GM19324 (cell line): ENCODE measurements around the gene OBSCN.

Source experiments
- ATAC-seq: cut with Tn5 transposase; IDR thresholded peaks from one replicate; pipeline ENCODE4 v1.9.1; 2021; ENCODE audit warnings: mild to moderate bottlenecking, moderate library complexity; ENCODE audit not compliant: unreplicated experiment, low FRiP score

OBSCN gene

GRCh38 chr1:228394571-228395394 is 186.9 kb downstream of the OBSCN start:
- ATAC-seq = no peak

- no peak for ATAC-seq
Observed at GRCh38 chr1:228396770-228397662, 189.2 kb downstream of the OBSCN start.

GRCh38 chr1:228397966-228398365 is 190.1 kb downstream of the OBSCN start:
- ATAC-seq = no peak

GRCh38 chr1:228398741-228399461 is 191.1 kb downstream of the OBSCN start:
- no peak for ATAC-seq

- no peak for ATAC-seq
Observed at GRCh38 chr1:228399531-228400236, 191.8 kb downstream of the OBSCN start.

GRCh38 chr1:228400237-228400651 is 192.4 kb downstream of the OBSCN start:
- ATAC-seq = no peak

- no peak for ATAC-seq
Observed at GRCh38 chr1:228400692-228401454, 193.0 kb downstream of the OBSCN start.

- ATAC-seq = no peak
Observed at GRCh38 chr1:228401782-228402640, 194.2 kb downstream of the OBSCN start.

GRCh38 chr1:228402641-228403025 is 194.8 kb downstream of the OBSCN start:
- ATAC-seq = no peak

- ATAC-seq = no peak
Observed at GRCh38 chr1:228403231-228403631, 195.4 kb downstream of the OBSCN start.

- ATAC-seq = no peak
Observed at GRCh38 chr1:228404107-228404720, 196.4 kb downstream of the OBSCN start.

GRCh38 chr1:228405200-228405978 is 197.5 kb downstream of the OBSCN start:
- ATAC-seq = no peak

GRCh38 chr1:228405979-228406228 is 198.1 kb downstream of the OBSCN start:
- no peak for ATAC-seq

GRCh38 chr1:228407106-228408040 is 199.5 kb downstream of the OBSCN start:
- ATAC-seq = no peak

- ATAC-seq = no peak
Observed at GRCh38 chr1:228408041-228408868, 200.4 kb downstream of the OBSCN start.
